ENCODE data around the gene CSNK1E.

GRCh38 chr22:38273135-38273826 is 44.0 kb downstream of the CSNK1E start:
- no peak for TF ChIP-seq POLR2A (IDR thresholded peaks at IDR 0.05; ENCODE audit: extremely low read depth, insufficient read length)
- TF ChIP-seq CTCF (IDR thresholded peaks at IDR 0.05; ENCODE audit: low read depth, low read length), result no peak
- TF ChIP-seq MAX (IDR thresholded peaks at IDR 0.05; ENCODE audit: low read depth, low read length), result no peak
